PC-3 (cell line): ENCODE measurements around the gene VIPR2. TPM values are rescaled to one million over a fixed set of nuclear protein-coding genes. Genes with fewer than 3 reads are reported as not detected.

Source experiments
- ATAC-seq: fragments of 200-7000 bp; cut with Tn5 transposase; 2 replicates; pipeline ENCODE4 v1.9.1; 2020; ENCODE audit warnings: mild to moderate bottlenecking, moderate library complexity
- BruUV-seq: library from RNA; stranded (reverse); fragments of 400-500 nt; replicated peaks from 2 replicates; lab custom pipeline; 2021; lab: Mats Ljungman, UMichigan
- CTCF ChIA-PET: fragments of 300-600 bp; sonication (Branson Sonifier 250); formaldehyde crosslinking; loops from one replicate; lab custom pipeline; 2022; ENCODE audit warnings: antibody characterized with exemption; lab: Charles Lee
- POLR2A ChIA-PET: fragments of 300-600 bp; sonication (Branson Sonifier 250); formaldehyde crosslinking; loops from one replicate; lab custom pipeline; 2022; ENCODE audit warnings: antibody characterized with exemption; ENCODE audit not compliant: unreplicated experiment; lab: Charles Lee
- DNase-seq: peaks from one replicate; pipeline ENCODE4 v3.0.0-alpha.2; 2015
- H2AFZ ChIP-seq: fragments of 300-600 bp; sonication (generic); 2 replicates; pipeline ENCODE4 v1.6.0; 2016; ENCODE audit warnings: antibody characterized with exemption, low read length
- H3F3A ChIP-seq: fragments of 300-600 bp; sonication (generic); one replicate; pipeline ENCODE4 v1.6.0; 2017; ENCODE audit warnings: antibody characterized with exemption, low read length, control low read depth, mild to moderate bottlenecking; ENCODE audit not compliant: unreplicated experiment
- H3K27ac ChIP-seq: fragments of 300-600 bp; sonication (generic); 2 replicates; pipeline ENCODE4 v1.5.1; 2016; ENCODE audit warnings: mild to moderate bottlenecking, low read length
- H3K27me3 ChIP-seq: fragments of 300-600 bp; sonication (generic); 2 replicates; pipeline ENCODE4 v1.6.1; 2016; ENCODE audit warnings: low read length, mixed read lengths
- H3K36me3 ChIP-seq: fragments of 300-600 bp; sonication (generic); 2 replicates; pipeline ENCODE4 v1.6.1; 2016; ENCODE audit warnings: low read depth, mixed run types, low read length, mixed read lengths
- H3K4me1 ChIP-seq: fragments of 300-600 bp; sonication (generic); 2 replicates; pipeline ENCODE4 v1.5.1; 2016; ENCODE audit warnings: low read length; ENCODE audit not compliant: insufficient read depth
- H3K4me2 ChIP-seq: fragments of 300-600 bp; sonication (generic); 2 replicates; pipeline ENCODE4 v1.6.0; 2016; ENCODE audit warnings: low read length
- H3K4me3 ChIP-seq: fragments of 300-600 bp; sonication (generic); 2 replicates; pipeline ENCODE4 v1.5.1; 2016; ENCODE audit warnings: mild to moderate bottlenecking, low read length, mixed read lengths
- H3K79me2 ChIP-seq: fragments of 300-600 bp; sonication (generic); 2 replicates; pipeline ENCODE4 v1.6.1; 2017; ENCODE audit warnings: low read length, mixed read lengths
- H3K9ac ChIP-seq: fragments of 300-600 bp; sonication (generic); 2 replicates; pipeline ENCODE4 v1.6.0; 2016; ENCODE audit warnings: mild to moderate bottlenecking, low read length
- H3K9me2 ChIP-seq: fragments of 300-600 bp; sonication (generic); replicated peaks from 2 replicates; pipeline ENCODE4 v1.6.1; 2016; ENCODE audit warnings: mixed run types, low read length, mixed read lengths
- H3K9me3 ChIP-seq: fragments of 300-600 bp; sonication (generic); 2 replicates; pipeline ENCODE4 v1.6.1; 2016; ENCODE audit warnings: low read length, mixed read lengths
- H4K20me1 ChIP-seq: fragments of 300-600 bp; sonication (generic); 2 replicates; pipeline ENCODE4 v1.6.1; 2016; ENCODE audit warnings: low read length, mixed read lengths
- EZH2 ChIP-seq: fragments of 300-600 bp; sonication (generic); IDR thresholded peaks from one replicate; pipeline ENCODE4 v1.6.1; 2017; ENCODE audit warnings: antibody characterized with exemption, mild to moderate bottlenecking, low read length; ENCODE audit not compliant: unreplicated experiment
- EZH2phosphoT487 ChIP-seq: fragments of 300-600 bp; sonication (generic); IDR thresholded peaks from 2 replicates; pipeline ENCODE4 v1.6.1; 2018; ENCODE audit warnings: mild to moderate bottlenecking, antibody characterized with exemption, low read length, borderline replicate concordance
- intact Hi-C: fragments of 100-400 bp; cut with micrococcal nuclease; formaldehyde crosslinking; loops from 2 replicates; pipeline ENCODE4 v1.9.0; 2023
- total RNA-seq: library from RNA; depleted of rRNA; stranded (reverse); fragments of >200 nt; gene quantifications from 2 replicates; pipeline ENCODE4 v1.2.3, GENCODE V29; 2014
- TF ChIP-seq, protein P1 (sequence below): fragments of 300-600 bp; sonication (generic); conservative IDR thresholded peaks from 2 replicates; pipeline ENCODE4 v1.5.1; 2017; ENCODE audit warnings: antibody characterized with exemption, low read depth, mild to moderate bottlenecking, low read length

VIPR2 gene
- total RNA-seq, 1 experiment from 2014 or later = not detected

DNA sequence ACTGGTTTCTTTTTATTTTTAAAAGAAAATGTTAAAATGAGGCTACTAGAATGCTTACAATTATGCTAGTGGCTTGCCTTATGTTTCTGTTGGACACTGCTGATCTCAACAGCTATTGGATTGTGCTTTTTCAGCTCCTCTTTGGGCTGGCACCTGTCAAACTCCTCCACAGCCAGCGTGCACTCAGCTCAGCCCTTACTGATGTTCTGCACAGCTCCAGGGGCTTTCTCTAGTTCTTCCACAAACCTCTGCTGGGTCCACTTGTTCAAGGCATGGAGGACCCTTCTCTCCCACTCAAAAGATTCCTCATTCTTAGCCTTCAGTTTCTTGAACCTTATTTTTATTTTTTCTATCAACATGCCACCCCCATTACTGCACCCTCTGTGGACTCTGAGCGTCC is 96.0 kb downstream of the VIPR2 start:
- Histone ChIP-seq H3K27me3 (peaks cover 66% of the 10 kb centered on the region), H3K79me2 (no peaks in the 10 kb centered on the region), H3K4me2 (no peak overlapping the region), H3K4me3 (no peak overlapping the region), H3K4me1 (no peaks in the 10 kb centered on the region), H3K27ac (no peak overlapping the region), H3K9me2 (no peaks in the 10 kb centered on the region), H4K20me1 (no peaks in the 10 kb centered on the region), H3F3A (no peaks in the 10 kb centered on the region), H3K36me3 (no peaks in the 10 kb centered on the region), H2AFZ (no peak overlapping the region), H3K9ac (no peak overlapping the region), H3K9me3 (no peaks in the 10 kb centered on the region)
- no TSS peak for BruUV-seq
- DNase-seq (no peak), ATAC-seq (no peak)
- ChIA-PET POLR2A (no interaction called here), CTCF (interaction anchor here (0.6 kb wide), 1 partner anchor 465 kb away, joined by 7 read pairs; no protein-coding TSS in a partner anchor)
- intact Hi-C loops = no loop called here
- no peak for TF ChIP-seq EZH2
- TF ChIP-seq EZH2phosphoT487 = no peak
- TF ChIP-seq, protein P1, sequence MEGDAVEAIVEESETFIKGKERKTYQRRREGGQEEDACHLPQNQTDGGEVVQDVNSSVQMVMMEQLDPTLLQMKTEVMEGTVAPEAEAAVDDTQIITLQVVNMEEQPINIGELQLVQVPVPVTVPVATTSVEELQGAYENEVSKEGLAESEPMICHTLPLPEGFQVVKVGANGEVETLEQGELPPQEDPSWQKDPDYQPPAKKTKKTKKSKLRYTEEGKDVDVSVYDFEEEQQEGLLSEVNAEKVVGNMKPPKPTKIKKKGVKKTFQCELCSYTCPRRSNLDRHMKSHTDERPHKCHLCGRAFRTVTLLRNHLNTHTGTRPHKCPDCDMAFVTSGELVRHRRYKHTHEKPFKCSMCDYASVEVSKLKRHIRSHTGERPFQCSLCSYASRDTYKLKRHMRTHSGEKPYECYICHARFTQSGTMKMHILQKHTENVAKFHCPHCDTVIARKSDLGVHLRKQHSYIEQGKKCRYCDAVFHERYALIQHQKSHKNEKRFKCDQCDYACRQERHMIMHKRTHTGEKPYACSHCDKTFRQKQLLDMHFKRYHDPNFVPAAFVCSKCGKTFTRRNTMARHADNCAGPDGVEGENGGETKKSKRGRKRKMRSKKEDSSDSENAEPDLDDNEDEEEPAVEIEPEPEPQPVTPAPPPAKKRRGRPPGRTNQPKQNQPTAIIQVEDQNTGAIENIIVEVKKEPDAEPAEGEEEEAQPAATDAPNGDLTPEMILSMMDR = no peak

DNA sequence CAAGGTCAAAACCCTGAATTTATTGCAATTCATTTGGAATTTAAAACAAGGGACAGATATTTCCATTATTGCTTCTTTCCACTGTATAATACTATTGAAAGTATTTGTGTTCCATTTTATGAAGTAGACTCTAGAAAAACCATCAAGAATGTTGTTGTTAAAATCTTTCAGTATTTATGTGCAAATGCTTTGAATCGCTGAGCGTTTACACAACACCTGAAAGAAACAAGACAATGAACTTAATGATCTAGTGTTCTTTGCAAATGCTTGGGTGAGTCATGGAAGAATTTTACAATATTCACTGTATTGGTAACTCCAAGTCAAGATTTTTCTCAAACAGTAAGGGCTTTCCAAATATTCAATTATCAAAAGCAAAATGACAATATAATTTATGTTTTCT is 97.1 kb downstream of the VIPR2 start:
- Histone ChIP-seq H3K9me2 (no peaks in the 10 kb centered on the region), H3K27me3 (peaks cover 58% of the 10 kb centered on the region), H3K9ac (no peak overlapping the region), H3K4me3 (no peak overlapping the region), H3K27ac (no peak overlapping the region), H3K79me2 (no peaks in the 10 kb centered on the region), H3K36me3 (no peaks in the 10 kb centered on the region), H3K9me3 (no peaks in the 10 kb centered on the region), H3F3A (no peaks in the 10 kb centered on the region), H3K4me1 (no peaks in the 10 kb centered on the region), H2AFZ (no peak overlapping the region), H4K20me1 (no peaks in the 10 kb centered on the region), H3K4me2 (no peak overlapping the region)
- intact Hi-C loops = no loop called here
- CTCF ChIA-PET = no interaction called here
- ATAC-seq = no peak
- TF ChIP-seq EZH2 (no peak), EZH2phosphoT487 (no peak)
- TF ChIP-seq, protein P1 = no peak
- no peak for DNase-seq
- no TSS peak for BruUV-seq
- POLR2A ChIA-PET = no interaction called here

DNA sequence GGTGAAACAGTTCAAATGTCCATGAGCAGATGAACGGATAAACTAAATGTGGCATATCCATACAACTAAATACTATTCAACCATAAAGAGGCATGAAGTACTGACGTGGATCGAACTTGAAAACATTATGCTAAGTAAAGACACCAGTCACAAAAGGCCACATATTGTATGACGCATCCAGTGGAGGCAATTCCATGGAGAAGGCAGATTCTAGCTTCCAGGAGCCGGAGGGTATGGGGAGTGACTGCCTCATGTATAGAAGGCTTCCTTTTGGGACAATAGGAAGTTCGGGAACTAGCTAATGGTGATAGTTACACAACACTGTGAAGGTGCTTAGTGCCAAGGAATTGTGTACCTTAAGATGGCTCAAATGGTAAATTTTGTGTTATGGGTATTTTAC is 98.4 kb downstream of the VIPR2 start:
- Histone ChIP-seq H3K4me2 (no peak overlapping the region), H3F3A (no peaks in the 10 kb centered on the region), H3K9me2 (no peaks in the 10 kb centered on the region), H3K27ac (no peak overlapping the region), H3K9ac (no peak overlapping the region), H4K20me1 (no peaks in the 10 kb centered on the region), H3K4me3 (no peak overlapping the region), H3K27me3 (peaks cover 57% of the 10 kb centered on the region), H3K4me1 (no peaks in the 10 kb centered on the region), H2AFZ (no peak overlapping the region), H3K79me2 (no peaks in the 10 kb centered on the region), H3K36me3 (no peaks in the 10 kb centered on the region), H3K9me3 (no peaks in the 10 kb centered on the region)
- intact Hi-C loops = no loop called here
- no TSS peak for BruUV-seq
- CTCF ChIA-PET = no interaction called here
- POLR2A ChIA-PET = no interaction called here
- ATAC-seq (no peak), DNase-seq (no peak)
- no peak for TF ChIP-seq EZH2
- TF ChIP-seq EZH2phosphoT487 = no peak
- TF ChIP-seq, protein P1 = no peak
